Right hindlimb (tissue), 1 donor: Measurements from ENCODE around the gene AICDA.

ENCODE experiments used
- DNase-seq: peaks from one replicate; pipeline ENCODE4 v3.0.0-alpha.2; 2018

AICDA gene

DNA sequence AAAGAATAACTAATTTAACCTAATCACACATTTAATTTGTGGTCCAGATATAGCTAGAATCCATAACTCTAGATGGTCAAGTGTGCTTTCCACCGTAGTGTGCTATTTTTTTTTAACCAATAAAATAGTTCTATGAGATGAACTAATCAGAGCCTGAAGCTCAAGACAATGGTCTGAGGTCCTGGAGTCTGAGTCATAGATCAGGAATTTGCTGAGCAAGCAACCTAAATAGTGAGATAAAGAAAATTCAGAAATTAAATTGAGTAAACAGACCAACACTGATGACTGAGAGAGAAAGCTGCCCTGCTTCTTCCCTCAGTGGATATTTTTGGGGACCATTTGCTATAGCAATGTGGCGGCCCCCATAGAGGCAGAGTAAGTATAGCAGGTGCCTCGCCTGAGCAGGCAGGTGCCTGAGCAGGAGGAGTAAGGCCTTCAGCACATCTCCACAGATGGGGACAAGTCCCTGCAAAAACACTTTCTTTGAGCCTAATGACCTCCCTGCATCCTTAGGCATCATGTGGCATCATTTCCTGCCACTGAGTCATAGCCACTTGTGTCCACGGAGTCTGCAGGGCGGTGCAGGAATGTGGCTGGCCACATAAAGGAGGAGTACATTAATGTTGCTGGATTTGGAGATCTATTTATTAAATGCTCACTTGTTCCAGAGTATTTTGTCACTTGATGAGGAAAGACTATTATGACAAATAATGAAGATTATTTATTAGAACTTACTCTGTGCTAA is 58.0 kb downstream of the AICDA start:
- no peak for DNase-seq

DNA sequence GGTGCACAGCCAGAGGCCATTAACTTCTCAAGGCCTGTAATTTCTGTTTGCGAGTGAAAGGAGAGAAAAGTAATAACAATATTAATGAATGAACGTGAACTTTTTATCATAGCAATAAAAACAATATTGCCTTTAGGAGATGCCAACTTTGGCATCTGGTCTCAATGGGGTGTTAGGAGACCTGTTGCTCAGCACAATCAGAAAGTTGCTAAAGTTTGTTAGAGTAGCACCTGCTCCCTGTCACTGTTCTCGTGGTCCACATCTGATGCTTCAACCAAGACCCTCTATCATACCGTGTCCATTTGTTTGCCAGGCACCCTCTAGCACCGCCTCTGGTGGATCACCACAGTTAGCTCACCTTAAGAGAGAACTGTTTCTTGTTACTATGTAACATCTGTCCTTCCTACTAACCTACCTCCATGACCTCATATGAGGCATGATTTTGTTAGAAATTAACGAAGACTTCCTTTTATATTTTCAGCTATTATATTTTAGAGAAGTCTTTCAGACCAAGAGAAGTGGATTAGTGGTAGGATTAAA is 59.5 kb downstream of the AICDA start:
- DNase-seq: no peak
